Fibroblast of lung (primary cell): ENCODE results near the gene MDK.

Experiments used
- EZH2 ChIP-seq: IDR thresholded peaks from 2 replicates; pipeline ENCODE4 v1.5.1; 2012; ENCODE audit warnings: low read length, control low read depth, mild to moderate bottlenecking; ENCODE audit errors: missing control alignments
- TF ChIP-seq, protein P1 (sequence below), 2 donors: IDR thresholded peaks in 1 of 2; conservative IDR thresholded peaks in 1 of 2; 1 replicate in 1 of 2; 2 replicates in 1 of 2; pipeline ENCODE4 v1.5.1; 2011 to 2012; ENCODE audit warnings: low read length in 2 of 2, control low read depth in 1 of 2, inconsistent platforms in 1 of 2, low read depth in 1 of 2, mild to moderate bottlenecking in 1 of 2

DNA sequence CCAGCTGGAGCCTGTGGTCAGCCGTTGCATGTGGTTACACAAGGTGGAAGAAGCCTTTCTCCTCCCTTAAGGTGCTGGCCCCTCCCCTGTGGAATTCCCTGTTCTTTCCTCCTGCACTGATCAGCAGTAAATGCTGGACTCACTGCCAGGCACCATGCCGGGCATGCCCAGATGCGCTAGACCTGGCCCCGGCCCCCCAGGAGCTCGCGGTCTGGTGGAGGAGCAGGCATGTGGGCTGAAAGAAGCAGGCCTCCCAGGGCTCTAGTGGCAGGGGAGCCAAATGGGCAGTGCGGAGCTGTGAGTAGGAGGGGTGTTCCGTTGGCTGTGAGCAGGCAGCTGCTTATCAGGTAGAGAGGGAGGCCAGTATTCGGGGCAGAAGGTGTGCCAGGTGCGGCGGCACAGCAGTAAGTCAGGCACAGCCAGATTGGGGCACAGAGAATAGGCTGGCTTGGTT is 24.0 kb upstream of the MDK start:
- TF ChIP-seq, protein P1, sequence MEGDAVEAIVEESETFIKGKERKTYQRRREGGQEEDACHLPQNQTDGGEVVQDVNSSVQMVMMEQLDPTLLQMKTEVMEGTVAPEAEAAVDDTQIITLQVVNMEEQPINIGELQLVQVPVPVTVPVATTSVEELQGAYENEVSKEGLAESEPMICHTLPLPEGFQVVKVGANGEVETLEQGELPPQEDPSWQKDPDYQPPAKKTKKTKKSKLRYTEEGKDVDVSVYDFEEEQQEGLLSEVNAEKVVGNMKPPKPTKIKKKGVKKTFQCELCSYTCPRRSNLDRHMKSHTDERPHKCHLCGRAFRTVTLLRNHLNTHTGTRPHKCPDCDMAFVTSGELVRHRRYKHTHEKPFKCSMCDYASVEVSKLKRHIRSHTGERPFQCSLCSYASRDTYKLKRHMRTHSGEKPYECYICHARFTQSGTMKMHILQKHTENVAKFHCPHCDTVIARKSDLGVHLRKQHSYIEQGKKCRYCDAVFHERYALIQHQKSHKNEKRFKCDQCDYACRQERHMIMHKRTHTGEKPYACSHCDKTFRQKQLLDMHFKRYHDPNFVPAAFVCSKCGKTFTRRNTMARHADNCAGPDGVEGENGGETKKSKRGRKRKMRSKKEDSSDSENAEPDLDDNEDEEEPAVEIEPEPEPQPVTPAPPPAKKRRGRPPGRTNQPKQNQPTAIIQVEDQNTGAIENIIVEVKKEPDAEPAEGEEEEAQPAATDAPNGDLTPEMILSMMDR (conservative IDR thresholded peaks at IDR 0.05 in 1 of 2, IDR thresholded peaks at IDR 0.05 in 1 of 2; ENCODE audit: low read depth in 1 of 2, low read length in 2 of 2) = no peak
- TF ChIP-seq EZH2 = no peak
